ENCODE data around the gene SERGEF.

The SERGEF gene

GRCh38 chr11:17743808-17744119 is 269.1 kb downstream of the SERGEF start:
- Histone ChIP-seq H3K9me3 (replicated peaks; ENCODE audit: insufficient read depth, low read length) (no peaks in the 10 kb centered on the region), H3K4me1 (ENCODE audit: low read length) (no peaks in the 10 kb centered on the region), H3K27ac (ENCODE audit: low read length) (no peak overlapping the region), H3K36me3 (replicated peaks; ENCODE audit: insufficient read depth, low read length) (no peaks in the 10 kb centered on the region), H3K9ac (ENCODE audit: low read length) (no peak overlapping the region), H3K4me2 (ENCODE audit: low read depth, low read length) (no peak overlapping the region), H4K20me1 (ENCODE audit: insufficient read depth, low read length) (no peaks in the 10 kb centered on the region), H3K4me3 (ENCODE audit: low read length) (no peak overlapping the region), H3F3A (ENCODE audit: insufficient read depth, low read length) (no peaks in the 10 kb centered on the region), H3K79me2 (ENCODE audit: low read length) (no peaks in the 10 kb centered on the region), H3K27me3 (replicated peaks; ENCODE audit: insufficient read depth, low read length) (peaks cover 71% of the 10 kb centered on the region), H2AFZ (ENCODE audit: low read length) (no peak overlapping the region), H3K9me2 (replicated peaks; ENCODE audit: insufficient read depth, low read length) (no peaks in the 10 kb centered on the region)
- TF ChIP-seq EZH2 (optimal IDR thresholded peaks at IDR 0.05; ENCODE audit: low read depth, low read length) = no peak
- DNase-seq = no peak

- H4K20me1 ChIP-seq (ENCODE audit: insufficient read depth, low read length) = no peaks in the 10 kb centered on the region
- H3K4me1 ChIP-seq (ENCODE audit: low read length) = no peaks in the 10 kb centered on the region
- H3K4me2 ChIP-seq (ENCODE audit: low read depth, low read length) = no peak overlapping the region
- no peak overlapping the region for H3K27ac ChIP-seq (ENCODE audit: low read length)
- H3F3A ChIP-seq (ENCODE audit: insufficient read depth, low read length) = no peaks in the 10 kb centered on the region
- H3K9me2 ChIP-seq (replicated peaks; ENCODE audit: insufficient read depth, low read length) = no peaks in the 10 kb centered on the region
- no peak for TF ChIP-seq EZH2 (optimal IDR thresholded peaks at IDR 0.05; ENCODE audit: low read depth, low read length)
- no peak for TF ChIP-seq EZH2phosphoT487 (IDR thresholded peaks at IDR 0.05; ENCODE audit: low read length)
- TF ChIP-seq CTCF (IDR thresholded peaks at IDR 0.05; ENCODE audit: low read length) = no peak
- H2AFZ ChIP-seq (ENCODE audit: low read length) = no peak overlapping the region
- H3K9ac ChIP-seq (ENCODE audit: low read length) = no peak overlapping the region
- peaks cover 72% of the 10 kb centered on the region for H3K27me3 ChIP-seq (replicated peaks; ENCODE audit: insufficient read depth, low read length)
- H3K9me3 ChIP-seq (replicated peaks; ENCODE audit: insufficient read depth, low read length) = no peaks in the 10 kb centered on the region
- DNase-seq = no peak
- H3K4me3 ChIP-seq (ENCODE audit: low read length) = no peak overlapping the region
- H3K36me3 ChIP-seq (replicated peaks; ENCODE audit: insufficient read depth, low read length) = no peaks in the 10 kb centered on the region
- no peaks in the 10 kb centered on the region for H3K79me2 ChIP-seq (ENCODE audit: low read length)
These were observed 269.6 kb downstream of the SERGEF start for GRCh38 chr11:17743026-17743807.

- Histone ChIP-seq H2AFZ (ENCODE audit: low read length) (no peak overlapping the region), H3F3A (ENCODE audit: insufficient read depth, low read length) (no peaks in the 10 kb centered on the region), H3K4me1 (ENCODE audit: low read length) (no peaks in the 10 kb centered on the region), H3K9me3 (replicated peaks; ENCODE audit: insufficient read depth, low read length) (no peaks in the 10 kb centered on the region), H3K79me2 (ENCODE audit: low read length) (no peaks in the 10 kb centered on the region), H4K20me1 (ENCODE audit: insufficient read depth, low read length) (no peaks in the 10 kb centered on the region), H3K9ac (ENCODE audit: low read length) (no peak overlapping the region), H3K36me3 (replicated peaks; ENCODE audit: insufficient read depth, low read length) (no peaks in the 10 kb centered on the region), H3K27ac (ENCODE audit: low read length) (no peak overlapping the region), H3K4me2 (ENCODE audit: low read depth, low read length) (no peak overlapping the region), H3K27me3 (replicated peaks; ENCODE audit: insufficient read depth, low read length) (peaks cover 67% of the 10 kb centered on the region), H3K9me2 (replicated peaks; ENCODE audit: insufficient read depth, low read length) (no peaks in the 10 kb centered on the region), H3K4me3 (ENCODE audit: low read length) (no peak overlapping the region)
- TF ChIP-seq EZH2phosphoT487 (IDR thresholded peaks at IDR 0.05; ENCODE audit: low read length) (no peak), EZH2 (optimal IDR thresholded peaks at IDR 0.05; ENCODE audit: low read depth, low read length) (no peak), CTCF (IDR thresholded peaks at IDR 0.05; ENCODE audit: low read length) (no peak)
- no peak for DNase-seq
These were observed 270.8 kb downstream of the SERGEF start for GRCh38 chr11:17742019-17742418.

- H2AFZ ChIP-seq (ENCODE audit: low read length) = no peak overlapping the region
- TF ChIP-seq CTCF (IDR thresholded peaks at IDR 0.05; ENCODE audit: low read length) (no peak), EZH2phosphoT487 (IDR thresholded peaks at IDR 0.05; ENCODE audit: low read length) (no peak), EZH2 (optimal IDR thresholded peaks at IDR 0.05; ENCODE audit: low read depth, low read length) (no peak)
- no peaks in the 10 kb centered on the region for H4K20me1 ChIP-seq (ENCODE audit: insufficient read depth, low read length)
- H3K4me3 ChIP-seq (ENCODE audit: low read length) = no peak overlapping the region
- no peaks in the 10 kb centered on the region for H3K9me2 ChIP-seq (replicated peaks; ENCODE audit: insufficient read depth, low read length)
- H3F3A ChIP-seq (ENCODE audit: insufficient read depth, low read length) = no peaks in the 10 kb centered on the region
- H3K27me3 ChIP-seq (replicated peaks; ENCODE audit: insufficient read depth, low read length) = peaks cover 62% of the 10 kb centered on the region
- no peak for DNase-seq
- no peak overlapping the region for H3K27ac ChIP-seq (ENCODE audit: low read length)
- H3K79me2 ChIP-seq (ENCODE audit: low read length) = no peaks in the 10 kb centered on the region
- no peak overlapping the region for H3K4me2 ChIP-seq (ENCODE audit: low read depth, low read length)
- H3K4me1 ChIP-seq (ENCODE audit: low read length) = no peaks in the 10 kb centered on the region
- no peak overlapping the region for H3K9ac ChIP-seq (ENCODE audit: low read length)
- H3K9me3 ChIP-seq (replicated peaks; ENCODE audit: insufficient read depth, low read length) = no peaks in the 10 kb centered on the region
- no peaks in the 10 kb centered on the region for H3K36me3 ChIP-seq (replicated peaks; ENCODE audit: insufficient read depth, low read length)
These were observed 271.4 kb downstream of the SERGEF start for GRCh38 chr11:17741487-17741886.
